Vagina (tissue), 2 donors: Measurements from ENCODE around the gene HIVEP2.

Source experiments
- CTCF ChIP-seq, 3 experiments: fragments of 450-650 bp in 2 of 3; fragments of 200-600 bp in 1 of 3; sonication (generic) in 1 of 3; IDR thresholded peaks; one replicate each; pipeline ENCODE4 v1.5.1; 2017 to 2019; ENCODE audit warnings: antibody characterized with exemption in 3 of 3, mild to moderate bottlenecking in 2 of 3, moderate library complexity in 2 of 3
- POLR2A ChIP-seq, 2 donors: fragments of 450-650 bp; IDR thresholded peaks; one replicate each; pipeline ENCODE4 v1.6.1; 2017; ENCODE audit warnings: antibody characterized with exemption in 2 of 2, mild to moderate bottlenecking in 2 of 2, moderate library complexity in 2 of 2

- TF ChIP-seq CTCF (IDR thresholded peaks at IDR 0.05) (no peak), POLR2A (IDR thresholded peaks at IDR 0.05) (no peak)
Measured at GRCh38 chr6:142790257-142790656, 154.7 kb downstream of the HIVEP2 start.
